NCI-H446 (cell line): ENCODE measurements around the gene CRB3.

Experiments used
- DNase-seq, 2 experiments: peaks; one replicate each; lab custom pipeline; 2025; lab: John Stamatoyannopoulos, UW

CRB3 gene

GRCh38 chr19:6466526-6467248 lies 2.6 kb downstream of the CRB3 start:
- no peak for DNase-seq

GRCh38 chr19:6467384-6467783 lies 3.3 kb downstream of the CRB3 start:
- no peak for DNase-seq

- DNase-seq: no peak
Measured at GRCh38 chr19:6470173-6470572, 6.1 kb downstream of the CRB3 start.

- no peak for DNase-seq
Measured at GRCh38 chr19:6471076-6471475, 7.0 kb downstream of the CRB3 start.

- no peak for DNase-seq
Measured at GRCh38 chr19:6472713-6473112, 8.6 kb downstream of the CRB3 start.

- DNase-seq: no peak
Measured at GRCh38 chr19:6473647-6474046, 9.6 kb downstream of the CRB3 start.

- DNase-seq: no peak
Measured at GRCh38 chr19:6475321-6476108, 11.4 kb downstream of the CRB3 start.

GRCh38 chr19:6476155-6476895 lies 12.3 kb downstream of the CRB3 start:
- DNase-seq: peak in 1 of 2 experiments; percentile 25

- no peak for DNase-seq
Measured at GRCh38 chr19:6476896-6477431, 12.9 kb downstream of the CRB3 start.

- DNase-seq: no peak
Measured at GRCh38 chr19:6478815-6479214, 14.7 kb downstream of the CRB3 start.

- DNase-seq: no peak
Measured at GRCh38 chr19:6479836-6480398, 15.8 kb downstream of the CRB3 start.

- DNase-seq: no peak
Measured at GRCh38 chr19:6480848-6481415, 16.9 kb downstream of the CRB3 start.

GRCh38 chr19:6481541-6482342 lies 17.7 kb downstream of the CRB3 start, which contains the start of gene DENND1C:
DENND1C (minus strand) TSS chr19:6481787; CDS start chr19:6481695, 92 bp downstream.
- no peak for DNase-seq

- DNase-seq: no peak
Measured at GRCh38 chr19:6482343-6482686, 18.2 kb downstream of the CRB3 start.

GRCh38 chr19:6483235-6483634 lies 19.2 kb downstream of the CRB3 start:
- no peak for DNase-seq

- no peak for DNase-seq
Measured at GRCh38 chr19:6484230-6484629, 20.2 kb downstream of the CRB3 start.

- DNase-seq: no peak
Measured at GRCh38 chr19:6484831-6485230, 20.8 kb downstream of the CRB3 start.

GRCh38 chr19:6489278-6490061 lies 25.4 kb downstream of the CRB3 start:
- no peak for DNase-seq

GRCh38 chr19:6490134-6490533 lies 26.1 kb downstream of the CRB3 start:
- no peak for DNase-seq
